Nephron progenitor cell (in vitro differentiated cells): ENCODE data around the gene ATP2A2.
A peak's percentile ranks its signal among the peaks of the same experiment; 100 is the strongest.

ENCODE experiments used
- DNase-seq: peaks from one replicate; pipeline ENCODE4 v3.0.0; 2021
- H3K27ac Mint-ChIP-seq: 2 replicates; pipeline ENCODE4 v1.8.0; 2021; ENCODE audit warnings: mild to moderate bottlenecking, moderate library complexity, mixed read lengths
- H3K27me3 Mint-ChIP-seq: 2 replicates; pipeline ENCODE4 v1.8.0; 2021; ENCODE audit warnings: mild to moderate bottlenecking, low read depth, mixed read lengths; ENCODE audit not compliant: poor library complexity
- H3K36me3 Mint-ChIP-seq: 2 replicates; pipeline ENCODE4 v1.8.0; 2021; ENCODE audit warnings: low read depth, mixed read lengths
- H3K4me1 Mint-ChIP-seq: 2 replicates; pipeline ENCODE4 v1.8.0; 2021; ENCODE audit warnings: mixed read lengths
- H3K4me3 Mint-ChIP-seq: 2 replicates; pipeline ENCODE4 v1.8.0; 2021; ENCODE audit warnings: mild to moderate bottlenecking, moderate library complexity, mixed read lengths
- H3K9me3 Mint-ChIP-seq: 2 replicates; pipeline ENCODE4 v1.8.0; 2021; ENCODE audit warnings: mild to moderate bottlenecking, moderate library complexity, mixed read lengths
- CTCF ChIP-seq: fragments of 200-600 bp; sonication (generic); IDR thresholded peaks from 2 replicates; pipeline ENCODE4 v1.5.0; 2021; ENCODE audit warnings: antibody characterized with exemption

ATP2A2 gene

DNA sequence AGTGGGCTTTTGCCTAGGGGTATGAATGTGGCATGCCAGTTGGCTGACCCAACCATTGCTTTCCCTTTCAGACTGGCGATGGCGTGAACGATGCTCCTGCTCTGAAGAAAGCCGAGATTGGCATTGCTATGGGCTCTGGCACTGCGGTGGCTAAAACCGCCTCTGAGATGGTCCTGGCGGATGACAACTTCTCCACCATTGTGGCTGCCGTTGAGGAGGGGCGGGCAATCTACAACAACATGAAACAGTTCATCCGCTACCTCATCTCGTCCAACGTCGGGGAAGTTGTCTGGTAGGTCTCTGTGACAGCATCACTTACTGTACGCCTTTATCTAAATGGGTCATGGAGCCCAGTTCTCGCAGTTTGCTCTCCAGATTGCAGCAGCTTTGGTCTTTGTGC, 61.1 kb downstream of the ATP2A2 start:
- no peaks in the 10 kb centered on the region for H3K4me1 Mint-ChIP-seq
- no peaks in the 10 kb centered on the region for H3K27me3 Mint-ChIP-seq
- peaks cover 91% of the 10 kb centered on the region for H3K36me3 Mint-ChIP-seq
- H3K4me3 Mint-ChIP-seq: no peak overlapping the region
- no peak for DNase-seq
- no peak overlapping the region for H3K27ac Mint-ChIP-seq
- no peak for TF ChIP-seq CTCF
- no peaks in the 10 kb centered on the region for H3K9me3 Mint-ChIP-seq

DNA sequence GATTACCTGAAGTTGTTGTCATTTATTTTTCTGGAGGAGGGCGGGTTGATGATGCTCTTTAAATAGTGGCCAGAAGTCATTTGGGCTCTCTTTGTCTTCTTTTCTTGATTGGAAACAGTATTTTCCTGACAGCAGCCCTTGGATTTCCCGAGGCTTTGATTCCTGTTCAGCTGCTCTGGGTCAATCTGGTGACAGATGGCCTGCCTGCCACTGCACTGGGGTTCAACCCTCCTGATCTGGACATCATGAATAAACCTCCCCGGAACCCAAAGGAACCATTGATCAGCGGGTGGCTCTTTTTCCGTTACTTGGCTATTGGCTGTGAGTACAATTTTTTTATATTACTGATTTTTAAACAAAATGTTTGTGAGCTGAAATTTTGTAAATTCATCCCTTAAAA, 62.1 kb downstream of the ATP2A2 start:
- DNase-seq: no peak
- Mint-ChIP-seq H3K9me3 (no peaks in the 10 kb centered on the region), H3K4me1 (no peaks in the 10 kb centered on the region), H3K27me3 (no peaks in the 10 kb centered on the region), H3K27ac (no peak overlapping the region), H3K4me3 (no peak overlapping the region), H3K36me3 (peaks cover 90% of the 10 kb centered on the region)
- TF ChIP-seq CTCF: no peak

- no peak for DNase-seq
- Mint-ChIP-seq H3K36me3 (peaks cover 82% of the 10 kb centered on the region), H3K9me3 (no peaks in the 10 kb centered on the region), H3K4me3 (no peak overlapping the region), H3K27me3 (no peaks in the 10 kb centered on the region), H3K4me1 (no peaks in the 10 kb centered on the region), H3K27ac (peak overlapping the region; percentile 29)
- no peak for TF ChIP-seq CTCF
Observed at GRCh38 chr12:110343736-110344555, 62.9 kb downstream of the ATP2A2 start.

GRCh38 chr12:110344657-110345056, 63.6 kb downstream of the ATP2A2 start:
- Mint-ChIP-seq H3K27ac (peak overlapping the region; percentile 83), H3K4me3 (no peak overlapping the region), H3K4me1 (peaks cover 6% of the 10 kb centered on the region), H3K36me3 (peaks cover 81% of the 10 kb centered on the region), H3K27me3 (no peaks in the 10 kb centered on the region), H3K9me3 (no peaks in the 10 kb centered on the region)
- TF ChIP-seq CTCF: no peak
- DNase-seq: no peak

DNA sequence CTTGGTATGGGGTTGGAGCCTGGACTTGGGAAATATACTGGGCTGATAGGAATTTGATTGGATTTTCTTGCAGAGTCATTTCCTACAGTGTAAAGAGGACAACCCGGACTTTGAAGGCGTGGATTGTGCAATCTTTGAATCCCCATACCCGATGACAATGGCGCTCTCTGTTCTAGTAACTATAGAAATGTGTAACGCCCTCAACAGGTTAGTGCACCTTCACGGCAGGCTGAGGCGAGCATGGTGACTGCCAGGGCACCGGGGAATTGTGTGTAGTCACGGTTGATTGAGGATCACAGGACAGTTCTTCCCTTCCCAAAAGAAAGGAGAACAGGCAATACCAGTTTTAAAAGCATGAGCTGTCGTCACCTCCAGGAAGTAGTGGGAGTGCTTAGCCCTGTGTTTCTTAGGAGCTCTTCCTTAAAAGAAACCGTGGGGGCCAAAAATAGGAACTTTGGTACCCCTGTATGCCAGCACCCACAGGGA, 64.2 kb downstream of the ATP2A2 start:
- TF ChIP-seq CTCF: no peak
- Mint-ChIP-seq H3K27me3 (no peaks in the 10 kb centered on the region), H3K4me1 (peaks cover 12% of the 10 kb centered on the region), H3K27ac (peak overlapping the region; percentile 85), H3K9me3 (no peaks in the 10 kb centered on the region), H3K4me3 (no peak overlapping the region), H3K36me3 (peaks cover 81% of the 10 kb centered on the region)
- DNase-seq: no peak

- peaks cover 13% of the 10 kb centered on the region for H3K4me1 Mint-ChIP-seq
- H3K27ac Mint-ChIP-seq: peak overlapping the region; percentile 57
Observed at GRCh38 chr12:110345963-110346362, 64.9 kb downstream of the ATP2A2 start.

More at GRCh38 chr12:110345963-110346362, 64.9 kb downstream of the ATP2A2 start:
- no peak for DNase-seq
- Mint-ChIP-seq H3K9me3 (no peaks in the 10 kb centered on the region), H3K4me3 (no peak overlapping the region), H3K27me3 (no peaks in the 10 kb centered on the region), H3K36me3 (peaks cover 81% of the 10 kb centered on the region)
- no peak for TF ChIP-seq CTCF
